GM18868 (cell line): ENCODE results near the gene CERT1.
"Not testable (repeated sequence)": the region's sequence is repeated elsewhere in the genome, so short reads cannot be mapped to it uniquely, and the experiment has no call there.

Experiments
- ATAC-seq: cut with Tn5 transposase; IDR thresholded peaks from one replicate; pipeline ENCODE4 v1.9.1; 2021; ENCODE audit warnings: mild to moderate bottlenecking, moderate library complexity; ENCODE audit not compliant: unreplicated experiment

The CERT1 gene

DNA sequence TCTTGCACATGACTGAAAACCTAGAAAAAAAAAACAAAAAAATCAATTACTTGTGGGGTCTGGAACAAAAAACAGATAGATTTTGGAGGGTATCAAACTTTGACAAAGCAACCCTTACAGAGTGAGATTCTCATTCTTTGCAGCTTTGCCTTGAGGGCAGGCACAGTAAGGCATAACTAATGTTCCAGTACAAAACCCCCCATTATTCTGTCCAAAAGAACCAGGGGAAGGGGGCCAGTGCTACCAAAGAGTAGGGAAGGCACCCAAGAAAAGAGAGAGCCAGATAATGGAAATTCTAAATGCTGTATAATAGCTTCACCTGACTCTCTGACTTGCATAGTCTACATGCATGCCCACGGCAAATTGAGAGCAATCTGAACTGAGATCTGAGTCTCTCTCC, 13.2 kb upstream of the CERT1 start:
- ATAC-seq = no peak

DNA sequence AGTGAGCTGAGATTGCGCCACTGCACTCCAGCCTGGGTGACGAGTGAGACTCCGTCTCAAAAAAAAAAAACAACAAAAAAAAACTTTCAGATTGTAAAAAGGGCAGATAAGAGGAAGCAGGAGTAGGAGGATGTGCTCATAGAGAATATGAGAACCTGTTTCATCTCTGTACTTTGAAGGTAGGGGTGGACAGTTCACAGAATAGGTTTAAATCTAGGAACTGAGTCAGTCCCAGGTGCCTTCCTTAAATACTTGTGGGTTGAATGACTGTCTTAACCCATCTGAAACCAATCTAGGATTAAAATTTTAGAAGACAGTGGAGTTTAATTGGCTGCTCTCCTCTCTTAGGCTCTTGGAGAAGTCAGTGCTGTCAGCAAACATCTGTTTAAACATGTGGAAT, 12.6 kb upstream of the CERT1 start:
- ATAC-seq = peak; percentile 93

DNA sequence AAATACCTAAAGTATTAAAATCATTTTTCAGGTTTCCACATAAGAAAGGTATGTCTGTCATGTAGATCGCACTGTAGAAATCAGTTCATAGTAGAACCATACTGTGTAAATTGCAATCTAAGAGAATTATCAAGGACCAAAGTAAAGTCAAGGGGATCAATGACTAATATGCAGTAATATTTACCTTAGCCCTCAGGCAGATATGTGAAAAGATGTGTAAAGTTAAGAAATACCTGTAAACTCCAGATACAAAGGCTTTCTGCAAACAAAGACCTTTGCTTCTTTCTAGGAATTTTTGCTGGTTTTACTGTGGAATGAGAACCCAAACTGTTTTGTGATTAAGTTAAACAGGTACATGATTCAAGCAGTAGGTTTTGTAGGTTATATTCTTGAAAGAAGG, 11.8 kb upstream of the CERT1 start:
- no peak for ATAC-seq

DNA sequence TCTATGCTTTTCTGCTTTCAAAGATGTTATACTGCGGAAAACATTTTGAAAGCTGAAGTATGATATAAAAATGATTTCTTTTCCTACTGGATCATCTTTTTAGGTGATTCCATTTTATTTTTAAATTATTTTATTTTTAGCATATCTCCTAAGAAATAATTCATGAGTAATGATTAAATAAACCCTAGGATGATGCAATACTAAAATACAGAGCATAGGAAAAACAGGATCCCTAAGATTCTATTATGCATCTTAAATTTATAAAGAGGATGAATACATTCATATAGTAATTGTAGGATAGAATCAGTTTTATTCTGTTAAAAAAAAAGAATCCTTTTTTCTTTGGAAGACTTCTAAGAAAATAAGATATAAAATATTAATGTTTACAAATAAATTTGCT, 11.1 kb upstream of the CERT1 start:
- no peak for ATAC-seq

DNA sequence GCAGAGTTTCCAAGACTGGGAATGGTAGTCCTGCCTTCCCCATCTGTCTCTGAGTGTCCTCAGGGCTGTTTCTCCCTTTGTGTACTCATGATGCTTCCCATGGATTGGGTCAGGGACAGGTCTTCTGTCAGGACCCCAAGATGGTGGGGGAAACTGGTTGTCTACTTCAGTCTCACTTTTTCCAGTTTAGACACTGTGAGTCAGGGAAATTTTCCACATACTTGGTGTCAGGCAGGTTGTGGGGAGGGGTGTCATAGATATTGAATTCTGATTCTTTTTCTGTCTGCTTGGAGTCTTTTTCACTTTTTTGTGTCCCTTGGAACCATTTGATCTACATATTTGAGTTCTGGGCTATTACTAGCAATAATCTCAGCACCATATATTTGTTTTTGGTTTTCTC, 10.6 kb upstream of the CERT1 start:
- ATAC-seq = no peak

DNA sequence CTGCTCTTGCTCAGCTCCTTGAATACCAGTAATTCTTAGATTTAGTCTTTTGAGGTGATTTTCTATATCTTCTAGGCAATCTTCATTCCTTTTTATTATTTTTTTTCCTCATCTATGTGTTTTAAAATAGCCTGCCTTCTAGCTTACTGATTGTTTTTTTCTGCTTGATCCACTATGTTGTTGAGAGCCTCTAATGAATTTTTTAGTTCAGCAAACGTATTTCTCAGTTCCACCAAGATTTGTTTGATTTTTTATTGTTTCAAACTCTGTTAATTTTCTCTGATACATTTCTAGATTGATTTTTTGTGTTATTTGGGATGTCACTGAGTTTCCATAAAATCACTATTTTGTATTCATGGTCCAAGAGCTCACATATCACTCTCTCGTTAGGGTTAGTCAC, 9.8 kb upstream of the CERT1 start:
- ATAC-seq = no peak

DNA sequence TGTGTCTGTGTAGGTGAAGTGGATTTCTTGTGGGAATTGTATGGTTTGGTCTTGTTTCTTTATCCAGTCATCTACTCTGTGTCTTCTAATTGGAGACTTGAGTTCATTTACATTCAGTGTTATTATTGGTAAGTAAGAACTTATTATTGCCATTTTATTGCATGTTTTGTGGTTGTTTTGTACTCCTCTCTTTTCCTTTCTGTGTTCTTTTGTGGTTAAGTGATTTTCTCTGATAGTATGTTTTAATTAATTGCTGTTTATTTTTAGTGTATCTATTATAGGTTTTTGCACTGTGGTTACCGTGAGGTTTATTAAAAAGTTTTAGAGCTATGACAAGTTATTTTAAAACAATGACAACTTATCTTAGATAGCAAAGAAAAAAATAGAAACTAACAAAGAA, 8.3 kb upstream of the CERT1 start:
- no peak for ATAC-seq

DNA sequence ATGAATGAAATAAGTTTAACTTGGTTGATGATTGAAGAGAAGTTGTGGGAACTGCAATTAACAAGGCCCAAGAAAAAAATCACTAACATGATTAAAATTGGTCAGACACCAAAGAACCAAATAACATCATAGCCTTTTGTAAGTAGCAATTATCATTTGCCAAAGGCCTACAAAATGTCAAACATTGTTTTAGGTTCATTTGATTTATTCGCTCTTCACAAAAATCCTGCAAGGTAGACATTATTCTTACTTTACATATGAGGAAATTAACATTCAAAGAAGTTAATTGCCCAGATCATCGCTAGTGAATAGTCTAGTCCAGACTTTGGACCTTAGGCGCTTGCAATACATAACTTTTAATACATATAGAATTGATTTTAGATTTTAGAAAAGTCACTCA, 2.9 kb upstream of the CERT1 start:
- ATAC-seq = no peak

DNA sequence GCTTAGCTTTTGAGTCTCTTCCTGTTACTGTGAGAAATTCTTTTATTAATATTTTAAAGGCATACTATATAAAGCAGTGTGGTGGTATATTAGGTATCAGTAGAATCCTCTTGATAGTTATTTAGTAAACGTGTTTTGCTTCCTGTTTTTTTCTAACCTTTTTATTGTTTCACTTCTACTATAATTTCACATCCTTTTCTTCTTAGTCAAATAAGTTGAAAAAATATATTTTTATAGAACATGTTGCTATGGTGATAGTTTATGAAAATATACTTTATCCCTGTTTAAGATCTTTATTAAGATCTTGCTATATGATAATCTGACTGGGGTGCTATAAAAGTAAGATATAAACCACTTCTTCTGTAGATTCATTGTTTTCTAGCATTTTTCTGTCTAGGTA, 2.4 kb upstream of the CERT1 start:
- no peak for ATAC-seq

DNA sequence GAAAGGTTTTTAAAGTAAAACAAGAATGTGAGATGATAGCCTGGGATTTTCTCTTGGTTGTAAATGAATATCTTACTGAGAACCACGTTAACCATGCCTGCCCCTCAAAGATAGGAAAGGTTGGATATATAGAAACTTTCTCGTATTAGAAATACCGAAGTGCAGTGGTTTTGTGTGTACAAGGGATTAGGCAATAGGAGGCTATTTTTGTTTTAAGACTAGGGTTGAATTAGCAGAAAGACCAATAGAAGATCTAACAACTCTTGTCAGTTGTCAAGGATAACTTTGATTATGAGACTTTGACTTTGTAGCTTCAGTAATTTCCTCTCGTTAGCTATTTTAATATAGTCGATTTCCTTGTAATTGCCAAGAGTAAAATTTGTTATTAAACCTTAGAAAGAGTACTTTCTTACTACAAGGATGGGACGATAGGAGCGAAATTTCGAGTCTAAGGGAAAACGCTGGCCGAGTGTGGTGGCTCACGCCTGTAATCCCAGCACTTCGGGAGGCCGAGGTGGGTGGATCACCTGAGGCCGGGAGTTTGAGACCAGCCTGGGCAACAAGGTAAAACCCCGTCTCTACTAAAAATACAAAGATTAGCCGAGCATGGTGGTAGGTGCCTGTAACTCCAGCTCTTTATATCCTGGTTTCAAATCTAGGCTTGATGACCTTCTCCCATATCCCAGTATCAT, 1.1 kb upstream of the CERT1 start:
- ATAC-seq = no peak

DNA sequence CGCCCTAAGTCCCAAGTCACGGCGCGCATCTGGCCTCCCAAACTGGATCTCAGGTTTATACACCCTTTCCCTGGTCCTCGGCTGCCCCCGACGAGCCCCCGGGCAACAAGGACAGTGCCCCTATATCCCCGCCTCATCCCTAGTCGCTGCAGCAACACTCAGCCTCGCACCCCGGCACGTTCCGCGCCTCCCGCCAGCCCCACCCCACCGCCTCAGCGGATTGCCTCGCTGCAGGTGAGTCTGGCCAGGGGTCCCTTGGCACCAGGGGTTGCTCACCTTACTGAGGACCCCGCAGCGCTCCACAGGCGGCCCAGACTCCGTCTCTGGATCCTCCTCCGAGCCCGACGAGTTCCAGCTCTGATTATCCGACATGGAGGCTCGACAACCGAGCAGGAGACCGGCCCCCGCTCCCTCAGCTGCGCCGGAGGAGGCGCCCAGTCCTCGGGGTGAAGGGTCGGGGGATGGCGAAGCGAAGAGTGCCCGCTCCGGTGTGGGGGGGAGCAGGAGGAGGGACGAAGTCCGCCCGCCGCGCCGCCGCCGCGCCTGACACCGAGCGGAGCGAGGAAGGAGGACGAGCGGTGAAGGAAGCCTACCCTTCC, 494 bp downstream of the CERT1 start:
- ATAC-seq = peak; percentile 23

DNA sequence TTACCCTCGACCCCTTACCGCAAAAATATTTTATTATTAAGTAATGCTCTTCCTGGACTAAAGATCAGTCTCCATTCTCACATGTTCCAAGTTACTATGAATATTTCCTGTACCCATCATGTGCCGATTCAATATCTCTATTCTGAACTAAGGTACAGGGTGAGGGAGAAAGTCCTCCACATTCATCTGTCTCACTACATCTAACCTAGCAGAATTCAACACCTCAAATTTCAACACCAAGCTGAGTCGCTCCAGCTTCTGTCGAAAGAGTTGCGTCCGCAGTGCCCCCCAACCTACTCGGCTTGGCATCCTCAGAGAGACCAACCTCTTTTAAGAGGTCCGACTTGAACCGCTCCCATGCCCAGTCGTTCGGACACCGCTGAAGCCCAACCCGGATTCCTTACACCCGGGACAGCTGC, 1.0 kb downstream of the CERT1 start:
- no peak for ATAC-seq

DNA sequence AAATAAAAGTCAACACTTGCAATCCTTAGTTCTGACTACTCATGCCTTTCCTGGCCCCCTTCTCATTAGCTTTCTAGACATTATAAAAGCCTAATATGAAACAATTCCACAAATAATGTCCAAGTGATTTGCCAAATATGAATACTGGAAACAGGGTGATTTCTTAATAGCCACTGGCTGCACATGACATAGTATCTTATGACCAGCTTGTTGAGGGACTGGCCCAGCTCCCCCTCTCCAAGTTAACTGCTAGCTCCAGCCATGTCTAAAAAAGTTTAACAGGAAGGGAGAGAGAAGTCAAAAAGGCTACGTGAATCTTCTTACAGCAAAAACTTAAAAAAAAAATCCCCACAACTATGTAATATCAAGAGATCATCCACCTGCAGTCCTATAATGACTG, 1.5 kb downstream of the CERT1 start:
- ATAC-seq = no peak

DNA sequence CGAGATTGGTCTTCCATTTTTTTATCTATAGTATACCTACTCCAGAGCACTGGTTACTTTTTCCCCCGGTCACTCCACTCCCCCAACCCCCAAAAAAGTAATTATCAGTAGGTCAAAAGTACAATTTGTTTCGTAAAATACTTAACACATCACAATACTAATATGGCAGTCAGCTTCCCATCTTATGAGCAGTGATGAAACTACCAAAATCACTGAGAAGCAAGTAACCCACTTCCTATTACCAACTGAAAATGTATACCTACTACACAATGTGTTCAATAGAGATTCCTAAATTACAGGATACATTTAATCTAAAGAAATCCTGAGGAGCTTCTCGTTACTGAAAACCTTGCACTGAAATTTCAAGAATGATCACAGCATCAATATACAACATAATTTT, 1.9 kb downstream of the CERT1 start:
- no peak for ATAC-seq

DNA sequence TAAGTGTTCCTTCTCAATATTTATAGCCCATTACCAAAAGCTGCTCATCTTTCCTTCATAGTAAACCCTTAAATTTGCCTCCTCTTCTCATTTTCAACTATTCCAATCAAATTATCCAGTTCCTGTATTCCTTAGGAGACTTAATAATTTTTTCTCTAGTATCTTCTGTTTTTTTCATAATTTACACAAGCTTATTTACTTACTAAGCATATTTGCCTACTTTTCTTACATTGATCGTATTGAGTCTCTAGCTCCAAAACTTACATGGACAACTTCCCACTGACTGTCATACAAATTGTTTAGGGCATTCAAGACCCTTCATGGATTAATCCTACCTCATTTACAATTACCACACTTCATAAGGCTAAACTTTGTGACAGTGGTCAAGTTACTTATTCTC, 3.6 kb downstream of the CERT1 start:
- ATAC-seq = no peak

DNA sequence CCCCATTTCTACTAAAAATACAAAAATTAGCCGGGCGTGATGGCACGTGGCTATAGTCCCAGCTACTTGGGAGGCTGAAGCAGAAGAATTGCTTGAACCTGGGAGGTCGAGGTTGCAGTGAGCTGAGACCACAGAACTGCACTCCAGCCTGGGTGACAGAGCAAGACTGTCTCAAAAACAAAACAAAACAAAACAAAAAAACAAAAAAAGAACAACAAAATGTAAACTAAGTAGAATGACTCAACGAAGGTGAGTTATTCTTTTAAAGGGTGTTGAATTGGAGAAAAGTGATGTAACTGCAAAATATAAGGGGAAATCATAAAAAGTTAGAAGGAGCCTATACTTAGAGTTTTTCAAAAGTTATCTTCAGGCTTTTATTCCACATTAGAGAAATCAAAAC, 6.3 kb downstream of the CERT1 start:
- not testable (repeated sequence) for ATAC-seq

DNA sequence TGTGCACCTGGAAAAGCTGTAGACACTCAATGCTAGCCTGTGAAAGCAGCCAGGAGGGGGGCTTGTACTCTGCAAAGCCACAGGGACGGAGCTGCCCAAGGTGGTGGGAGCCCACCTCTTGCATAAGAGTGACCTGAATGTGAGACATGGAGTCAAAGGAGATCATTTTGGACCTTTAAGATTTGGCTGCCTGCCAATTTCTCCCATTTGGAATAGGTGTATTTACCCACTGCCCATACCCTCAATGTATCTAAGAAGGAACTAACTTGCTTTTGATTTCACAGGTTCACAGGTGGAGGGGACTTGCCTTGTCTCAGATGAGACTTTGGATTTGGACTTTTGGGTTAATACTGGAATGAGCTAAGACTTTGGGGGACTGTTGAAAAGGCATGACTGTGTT, 12.6 kb downstream of the CERT1 start:
- ATAC-seq = not testable (repeated sequence)

DNA sequence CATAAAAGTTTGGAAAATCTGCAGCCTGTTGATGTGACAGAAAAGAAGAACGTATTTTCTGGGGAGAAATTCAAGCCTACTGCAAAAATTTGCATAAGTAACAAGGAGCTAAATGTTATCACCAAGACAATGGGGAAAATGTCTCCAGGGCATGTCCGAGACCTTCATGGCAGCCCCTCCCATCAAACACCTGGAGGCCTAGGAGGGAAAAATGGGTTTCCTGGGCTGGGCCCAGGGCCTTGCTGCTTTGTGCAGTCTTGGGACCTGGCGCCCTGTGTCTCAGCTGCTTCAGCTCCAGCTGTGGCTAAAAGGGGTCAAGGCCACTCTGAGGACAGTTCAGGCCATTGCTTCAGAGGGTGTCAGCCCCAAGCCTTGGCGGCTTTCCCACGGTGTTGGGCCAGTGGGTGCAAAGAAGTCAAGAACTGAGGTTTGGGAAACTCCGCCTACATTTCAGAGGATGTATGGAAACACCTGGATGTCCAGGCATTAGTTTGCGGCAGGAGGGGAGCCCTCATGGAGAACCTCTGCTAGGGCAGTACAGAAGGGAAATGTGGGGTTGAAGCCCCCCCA, 13.1 kb downstream of the CERT1 start:
- no peak for ATAC-seq

DNA sequence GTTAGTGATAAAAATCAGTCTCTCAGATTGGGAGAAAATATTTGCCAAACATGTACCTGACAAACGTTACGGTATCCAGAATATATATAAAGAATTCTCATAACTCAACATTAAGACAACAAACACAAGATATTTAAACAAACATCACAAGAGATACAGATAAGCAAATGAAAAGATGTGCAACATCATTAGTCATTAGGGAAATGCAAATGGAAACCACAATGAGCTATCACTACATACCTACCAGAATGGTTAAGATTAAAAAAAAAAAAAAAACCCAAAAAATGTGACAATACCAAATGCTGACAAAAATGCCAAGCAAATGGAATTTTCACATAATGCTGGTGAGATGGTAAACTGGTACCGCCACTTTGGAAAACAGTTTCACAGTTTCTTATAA, 15.4 kb downstream of the CERT1 start:
- no peak for ATAC-seq

DNA sequence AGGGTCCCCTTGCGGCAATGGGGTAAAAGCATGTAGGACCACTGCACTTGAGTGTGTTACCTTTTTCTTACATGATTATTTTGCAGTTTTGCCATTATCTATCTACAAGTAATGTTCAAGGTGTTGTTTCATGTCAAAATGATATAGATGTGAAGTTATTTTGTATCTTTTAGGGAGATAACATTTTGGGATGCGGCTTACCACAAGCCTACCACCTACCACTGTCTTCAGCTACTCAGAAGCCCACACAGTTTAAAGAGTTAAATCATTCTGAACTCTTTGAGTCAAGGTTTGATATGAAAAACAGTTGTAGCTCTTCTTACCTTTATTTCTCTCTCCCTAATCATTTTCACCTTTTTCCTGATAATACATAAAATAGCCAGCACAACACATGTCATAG, 19.8 kb downstream of the CERT1 start:
- ATAC-seq = no peak

DNA sequence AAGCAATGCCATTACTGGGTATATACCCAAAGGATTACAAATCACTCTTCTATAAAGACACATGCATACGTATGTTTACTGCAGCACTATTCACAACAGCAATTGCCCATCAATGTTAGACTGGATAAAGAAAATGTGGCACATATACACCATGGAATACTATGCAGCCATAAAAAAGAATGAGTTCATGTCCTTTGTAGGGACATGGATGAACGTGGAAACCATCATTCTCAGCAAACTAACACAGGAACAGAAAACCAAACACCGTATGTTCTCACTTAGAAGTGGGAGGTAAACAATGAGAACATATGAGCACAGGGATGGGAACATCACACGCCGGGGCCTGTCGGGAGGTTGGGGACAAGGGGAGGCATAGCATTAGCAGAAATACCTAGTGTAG, 21.6 kb downstream of the CERT1 start:
- not testable (repeated sequence) for ATAC-seq

DNA sequence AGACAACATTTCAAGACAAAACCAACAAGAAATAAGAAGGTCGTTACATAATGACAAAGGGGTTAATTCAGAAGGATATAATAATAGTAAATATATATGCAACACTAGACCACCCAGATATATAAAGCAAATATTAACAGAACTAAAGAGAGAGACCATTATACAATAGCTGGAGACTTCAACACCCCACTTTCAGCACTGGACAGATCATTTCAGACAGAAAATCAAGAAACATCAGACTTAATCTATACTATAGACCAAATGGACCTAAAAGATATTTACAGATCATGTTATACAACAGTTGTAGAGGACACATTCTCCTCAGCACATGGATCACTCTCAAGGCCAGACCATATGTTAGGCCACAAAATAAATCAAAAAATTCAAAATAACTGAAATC, 26.8 kb downstream of the CERT1 start:
- ATAC-seq = no peak

DNA sequence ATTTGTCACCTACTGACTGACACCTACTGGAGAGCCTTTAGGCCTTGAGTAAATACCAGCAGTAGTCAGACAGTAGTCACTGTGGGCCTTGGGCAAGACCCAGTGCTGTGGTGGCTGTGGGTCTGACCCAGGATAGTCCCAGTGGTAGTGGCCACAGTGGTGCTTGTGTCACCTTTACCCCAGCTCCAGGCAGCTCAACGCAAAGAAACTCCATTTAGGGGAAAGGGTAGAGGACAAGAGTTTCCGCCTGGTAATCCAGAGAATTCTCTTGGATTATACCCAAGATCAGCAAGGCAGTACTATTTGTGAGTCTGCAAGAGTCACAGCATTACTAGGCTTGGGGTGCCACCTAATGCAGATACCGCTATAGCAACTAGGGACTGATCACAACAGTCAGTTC, 28.9 kb downstream of the CERT1 start:
- no peak for ATAC-seq
